Right atrium auricular region (tissue), 2 donors: ENCODE data around the gene ASCC3. TPM values are rescaled to one million over a fixed set of nuclear protein-coding genes. Genes with fewer than 3 reads are reported as not detected.

Experiments
- DNase-seq: peaks from one replicate; pipeline ENCODE4 v3.0.0-alpha.2; 2019; ENCODE audit warnings: low spot score
- H3K27ac ChIP-seq, 2 donors: fragments of 200-600 bp; sonication (generic); 1 replicate in 1 of 2; 2 replicates in 1 of 2; pipeline ENCODE4 v1.5.1; 2016 to 2019
- H3K27me3 ChIP-seq, 2 donors: fragments of 200-600 bp; sonication (generic); one replicate each; pipeline versions ENCODE4 v1.5.1 to v1.6.0; 2017 to 2019
- H3K36me3 ChIP-seq: fragments of 200-600 bp; sonication (generic); one replicate; pipeline ENCODE4 v1.5.1; 2016
- H3K4me1 ChIP-seq, 2 donors: fragments of 200-600 bp; sonication (generic); one replicate each; pipeline versions ENCODE4 v1.5.1 to v1.6.0; 2017 to 2019
- H3K4me3 ChIP-seq, 2 donors: fragments of 200-600 bp; sonication (generic); 1 replicate in 1 of 2; 2 replicates in 1 of 2; pipeline ENCODE4 v1.5.1; 2017 to 2019; ENCODE audit warnings: mild to moderate bottlenecking in 1 of 2, moderate library complexity in 1 of 2
- H3K9me3 ChIP-seq, 2 donors: fragments of 200-600 bp; sonication (generic); one replicate each; pipeline ENCODE4 v1.5.1; 2019
- CTCF ChIP-seq, 2 donors: fragments of 200-600 bp; sonication (generic); IDR thresholded peaks; one replicate each; pipeline ENCODE4 v1.5.1; 2019; ENCODE audit warnings: antibody characterized with exemption in 2 of 2
- total RNA-seq, 2 donors: library from RNA; depleted of rRNA; stranded (reverse); fragments of >200 nt; gene quantifications; one replicate each; pipeline ENCODE4 v1.1.0, GENCODE V29; 2016

Gene ASCC3
- total RNA-seq, 2 donors from 2014 or later, result 18.7 to 20.0 TPM

- no peaks in the 10 kb centered on the region for H3K9me3 ChIP-seq
- no peaks in the 10 kb centered on the region for H3K4me1 ChIP-seq
- no peak for TF ChIP-seq CTCF (IDR thresholded peaks at IDR 0.05)
- no peaks in the 10 kb centered on the region for H3K36me3 ChIP-seq
- no peak overlapping the region for H3K27ac ChIP-seq
- H3K4me3 ChIP-seq, result no peak overlapping the region
- no peak for DNase-seq
- H3K27me3 ChIP-seq, result no peaks in the 10 kb centered on the region
These were observed 25.0 kb downstream of the ASCC3 start for GRCh38 chr6:100856146-100856545.

DNA sequence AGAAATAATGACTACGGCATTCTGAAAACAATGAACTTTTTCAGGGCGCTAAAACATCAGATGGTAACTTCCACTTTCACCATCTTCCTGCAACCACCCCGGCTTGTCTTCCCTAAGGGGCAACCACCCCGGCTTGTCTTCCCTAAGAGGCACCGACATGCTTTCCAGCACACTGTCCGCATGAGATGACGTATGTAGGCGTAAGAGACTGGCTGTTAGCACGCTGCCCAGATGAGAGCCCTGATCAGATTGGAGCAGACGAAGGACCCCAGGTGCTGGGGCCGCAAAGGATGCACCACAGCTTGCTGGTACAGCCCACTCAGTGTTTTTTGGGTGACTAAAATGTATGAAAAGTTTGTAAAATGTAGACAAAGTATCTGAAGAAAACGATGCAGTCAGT lies 29.3 kb downstream of the ASCC3 start:
- H3K27me3 ChIP-seq, result no peaks in the 10 kb centered on the region
- no peak overlapping the region for H3K27ac ChIP-seq
- no peak overlapping the region for H3K4me3 ChIP-seq
- H3K4me1 ChIP-seq, result no peaks in the 10 kb centered on the region
- H3K36me3 ChIP-seq, result peaks cover 9% of the 10 kb centered on the region
- no peak for DNase-seq
- H3K9me3 ChIP-seq, result no peaks in the 10 kb centered on the region
- no peak for TF ChIP-seq CTCF (IDR thresholded peaks at IDR 0.05)

DNA sequence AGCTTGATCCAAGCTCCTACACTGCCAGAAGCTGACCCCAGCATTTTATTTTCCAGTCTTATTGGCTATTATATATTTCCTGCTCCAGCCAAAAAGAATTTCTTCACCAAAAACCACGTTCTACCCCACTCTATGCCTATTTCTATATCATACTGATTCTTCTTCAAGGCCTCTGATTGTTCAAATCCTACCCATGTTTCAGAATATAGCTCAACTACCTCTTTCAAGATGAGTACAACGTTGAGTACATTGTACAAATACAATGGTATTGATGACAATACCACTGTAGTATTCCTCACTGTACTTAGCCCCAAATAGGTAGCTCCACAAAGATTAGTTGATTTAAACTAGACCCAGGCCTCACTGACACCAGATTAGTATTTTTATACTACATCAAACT lies 31.0 kb downstream of the ASCC3 start:
- no peak overlapping the region for H3K27ac ChIP-seq

GRCh38 chr6:100846276-100846675 lies 34.9 kb downstream of the ASCC3 start:
- H3K9me3 ChIP-seq, result no peaks in the 10 kb centered on the region

More for the DNA sequence above, 31.0 kb downstream of the ASCC3 start:
- TF ChIP-seq CTCF (IDR thresholded peaks at IDR 0.05), result no peak
- Histone ChIP-seq H3K27me3 (no peaks in the 10 kb centered on the region), H3K9me3 (no peaks in the 10 kb centered on the region), H3K4me1 (no peaks in the 10 kb centered on the region), H3K4me3 (no peak overlapping the region), H3K36me3 (peaks cover 9% of the 10 kb centered on the region)
- DNase-seq, result no peak

DNA sequence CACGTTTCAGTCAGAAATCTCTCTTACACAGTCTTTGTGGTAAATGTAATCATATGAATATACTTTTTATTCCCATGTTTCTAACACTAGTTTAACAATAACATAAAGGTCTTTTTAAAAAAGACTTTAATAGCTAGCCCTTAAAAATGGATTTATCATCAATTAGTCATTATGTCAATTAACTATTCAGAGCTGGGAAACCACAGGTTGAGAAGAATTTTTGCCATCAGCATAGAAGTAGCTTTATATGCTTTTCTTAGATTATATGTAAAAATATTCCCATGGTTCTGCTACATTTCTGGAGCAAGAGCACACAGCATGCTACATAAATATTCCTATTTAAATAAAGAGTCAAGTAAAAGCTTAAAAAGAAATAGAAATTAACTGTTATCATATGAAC lies 35.5 kb downstream of the ASCC3 start:
- H3K27me3 ChIP-seq, result no peaks in the 10 kb centered on the region

More at GRCh38 chr6:100846276-100846675, 34.9 kb downstream of the ASCC3 start:
- Histone ChIP-seq H3K36me3 (peaks cover 9% of the 10 kb centered on the region), H3K4me1 (no peaks in the 10 kb centered on the region), H3K27me3 (no peaks in the 10 kb centered on the region), H3K4me3 (no peak overlapping the region), H3K27ac (no peak overlapping the region)
- TF ChIP-seq CTCF (IDR thresholded peaks at IDR 0.05), result no peak
- no peak for DNase-seq

More for the DNA sequence above, 35.5 kb downstream of the ASCC3 start:
- no peak for DNase-seq
- H3K4me3 ChIP-seq, result no peak overlapping the region
- H3K4me1 ChIP-seq, result no peaks in the 10 kb centered on the region
- TF ChIP-seq CTCF (IDR thresholded peaks at IDR 0.05), result no peak
- H3K27ac ChIP-seq, result no peak overlapping the region
- no peaks in the 10 kb centered on the region for H3K9me3 ChIP-seq
- H3K36me3 ChIP-seq, result peaks cover 9% of the 10 kb centered on the region
